HCT116 (cell line): Measurements from ENCODE around the gene HCRTR2. TPM values are rescaled to one million over a fixed set of nuclear protein-coding genes. Genes with fewer than 3 reads are reported as not detected.

ENCODE experiments used
- ATAC-seq: fragments of 200-7000 bp; cut with Tn5 transposase; 2 replicates; pipeline ENCODE4 v1.9.1; 2020; ENCODE audit warnings: mild to moderate bottlenecking, moderate library complexity
- BruUV-seq: library from RNA; stranded (reverse); fragments of 400-500 nt; replicated peaks from 2 replicates; lab custom pipeline; 2021; lab: Mats Ljungman, UMichigan
- CTCF ChIA-PET: fragments of 300-600 bp; sonication (Branson Sonifier 250); formaldehyde crosslinking; loops from one replicate; lab custom pipeline; 2021; ENCODE audit warnings: antibody characterized with exemption; lab: Charles Lee
- POLR2A ChIA-PET: fragments of 300-600, 350-600 bp; sonication (Branson Sonifier 250); formaldehyde crosslinking; loops from one replicate; lab custom pipeline; 2021; ENCODE audit warnings: antibody characterized with exemption; lab: Charles Lee
- RAD21 ChIA-PET, 2 experiments: fragments of 300-600 bp; sonication (Branson Sonifier 250); formaldehyde crosslinking; loops; one replicate each; lab custom pipeline; 2023; ENCODE audit warnings: low total read pairs in 2 of 2; ENCODE audit not compliant: uncharacterized antibody in 2 of 2, unreplicated experiment in 2 of 2, low non-redundant PET in 1 of 2; lab: Charles Lee
- DNase-seq: peaks from one replicate; pipeline ENCODE4 v3.0.0-alpha.2; 2010; ENCODE audit warnings: low read depth, low spot score
- H2AFZ ChIP-seq: fragments of 200-600 bp; shearing (Covaris generic), sonication (generic); 2 replicates; pipeline ENCODE4 v1.6.1; 2017; ENCODE audit warnings: low read depth, mixed run types, mixed read lengths, antibody characterized with exemption, low read length; ENCODE audit not compliant: poor library complexity, severe bottlenecking
- H3K27ac ChIP-seq: 2 replicates; pipeline ENCODE4 v1.5.1; 2012; ENCODE audit warnings: low read depth, low read length
- H3K27me3 ChIP-seq: fragments of 200-600 bp; sonication (generic); 2 replicates; pipeline ENCODE4 v1.6.1; 2016; ENCODE audit warnings: mixed run types, low read length, mixed read lengths; ENCODE audit not compliant: insufficient read depth
- H3K36me3 ChIP-seq, 2 experiments: fragments of 200-500 bp in 1 of 2; fragments of 200-600 bp in 1 of 2; sonication (Bioruptor generic) in 1 of 2; sonication (generic) in 1 of 2; 2 replicates each; pipeline versions ENCODE4 v1.5.1 to v1.6.1; 2014 to 2016; ENCODE audit warnings: low read length in 2 of 2, inconsistent platforms in 1 of 2, mixed read lengths in 1 of 2, mixed run types in 1 of 2; ENCODE audit not compliant: insufficient read depth in 2 of 2, control insufficient read depth in 1 of 2
- H3K4me1 ChIP-seq, 2 experiments: fragments of 200-600 bp in 1 of 2; sonication (generic) in 1 of 2; 2 replicates each; pipeline versions ENCODE4 v1.5.1 to v1.6.1; 2012 to 2017; ENCODE audit warnings: low read length in 2 of 2, inconsistent platforms in 1 of 2, mild to moderate bottlenecking in 1 of 2, mixed read lengths in 1 of 2, mixed run types in 1 of 2, moderate library complexity in 1 of 2; ENCODE audit not compliant: insufficient read depth in 2 of 2, control insufficient read depth in 1 of 2
- H3K4me2 ChIP-seq: fragments of 200-600 bp; sonication (generic); 2 replicates; pipeline ENCODE4 v1.6.1; 2017; ENCODE audit warnings: mixed run types, low read length, mixed read lengths
- H3K4me3 ChIP-seq, 2 experiments: fragments of 200-600 bp in 1 of 2; sonication (generic) in 1 of 2; replicated peaks in 1 of 2; 2 replicates each; pipeline ENCODE4 v1.5.1; 2011 to 2016; ENCODE audit warnings: low read length in 2 of 2, control low read depth in 1 of 2, low read depth in 1 of 2, mild to moderate bottlenecking in 1 of 2, mixed read lengths in 1 of 2, mixed run types in 1 of 2
- H3K79me2 ChIP-seq: fragments of 200-600 bp; sonication (generic); 2 replicates; pipeline ENCODE4 v1.6.1; 2017; ENCODE audit warnings: mild to moderate bottlenecking, mixed run types, low read length, moderate library complexity, mixed read lengths; ENCODE audit not compliant: insufficient read depth
- H3K9ac ChIP-seq: fragments of 200-600 bp; sonication (generic); 2 replicates; pipeline ENCODE4 v1.6.1; 2016; ENCODE audit warnings: low read length, mixed read lengths
- H3K9me2 ChIP-seq: fragments of 200-600 bp; sonication (generic), shearing (Covaris generic); 2 replicates; pipeline ENCODE4 v1.6.1; 2017; ENCODE audit warnings: mixed run types, mild to moderate bottlenecking, moderate library complexity; ENCODE audit not compliant: insufficient read depth
- H3K9me3 ChIP-seq, 2 experiments: fragments of 200-500 bp in 1 of 2; fragments of 200-600 bp in 1 of 2; sonication (Bioruptor generic) in 1 of 2; sonication (generic) in 1 of 2; 2 replicates each; pipeline ENCODE4 v1.6.1; 2014 to 2017; ENCODE audit warnings: low read length in 2 of 2, mixed read lengths in 2 of 2, inconsistent platforms in 1 of 2, low read depth in 1 of 2, mild to moderate bottlenecking in 1 of 2, mixed run types in 1 of 2, moderate library complexity in 1 of 2; ENCODE audit not compliant: control insufficient read depth in 1 of 2, insufficient read depth in 1 of 2
- H4K20me1 ChIP-seq: fragments of 200-600 bp; sonication (generic), shearing (Covaris generic); 2 replicates; pipeline ENCODE4 v1.6.1; 2017; ENCODE audit warnings: mixed run types, mild to moderate bottlenecking, moderate library complexity; ENCODE audit not compliant: insufficient read depth
- ATF3 ChIP-seq: IDR thresholded peaks from 2 replicates; pipeline ENCODE4 v1.6.1; 2012
- CBX3 ChIP-seq: IDR thresholded peaks from 2 replicates; pipeline ENCODE4 v1.6.1; 2012; ENCODE audit warnings: low read depth
- CEBPB ChIP-seq: IDR thresholded peaks from 2 replicates; pipeline ENCODE4 v1.6.1; 2012; ENCODE audit warnings: low read depth
- CTCF ChIP-seq, 3 experiments: fragments of 200-600 bp in 1 of 3; sonication (generic) in 1 of 3; IDR thresholded peaks in 2 of 3; conservative IDR thresholded peaks in 1 of 3; 2 replicates each; pipeline ENCODE4 v1.5.1; 2012 to 2017; ENCODE audit warnings: low read depth in 2 of 3, low read length in 2 of 3, antibody characterized with exemption in 1 of 3, borderline replicate concordance in 1 of 3, control low read depth in 1 of 3, mild to moderate bottlenecking in 1 of 3, mixed read lengths in 1 of 3, mixed run types in 1 of 3, moderate library complexity in 1 of 3; ENCODE audit not compliant: insufficient read depth in 1 of 3
- EGR1 ChIP-seq: IDR thresholded peaks from 2 replicates; pipeline ENCODE4 v1.6.1; 2012; ENCODE audit warnings: low read depth
- EZH2 ChIP-seq: fragments of 200-600 bp; sonication (generic); IDR thresholded peaks from 2 replicates; pipeline ENCODE4 v1.6.1; 2017; ENCODE audit warnings: antibody characterized with exemption, mixed run types
- EZH2phosphoT487 ChIP-seq: fragments of 200-600 bp; IDR thresholded peaks from 2 replicates; pipeline ENCODE4 v1.6.1; 2018; ENCODE audit warnings: antibody characterized with exemption, borderline replicate concordance
- FOSL1 ChIP-seq: IDR thresholded peaks from 2 replicates; pipeline ENCODE4 v1.6.1; 2012; ENCODE audit warnings: low read depth
- JUND ChIP-seq: IDR thresholded peaks from 2 replicates; pipeline ENCODE4 v1.6.1; 2012
- POLR2A ChIP-seq: IDR thresholded peaks from 2 replicates; pipeline ENCODE4 v1.7.0; 2011; ENCODE audit warnings: borderline replicate concordance; ENCODE audit not compliant: insufficient read depth, insufficient read length; ENCODE audit errors: extremely low read depth
- SIN3A ChIP-seq: IDR thresholded peaks from 2 replicates; pipeline ENCODE4 v1.6.1; 2012; ENCODE audit warnings: low read depth
- SP1 ChIP-seq: IDR thresholded peaks from 2 replicates; pipeline ENCODE4 v1.6.1; 2012; ENCODE audit warnings: low read depth
- SRF ChIP-seq: IDR thresholded peaks from 2 replicates; pipeline ENCODE4 v1.6.1; 2012; ENCODE audit warnings: low read depth
- TCF7L2 ChIP-seq: IDR thresholded peaks from 2 replicates; pipeline ENCODE4 v1.7.0; 2011; ENCODE audit warnings: borderline replicate concordance, inconsistent platforms; ENCODE audit not compliant: insufficient read depth, insufficient read length; ENCODE audit errors: extremely low read depth
- YY1 ChIP-seq: IDR thresholded peaks from 2 replicates; pipeline ENCODE4 v1.6.1; 2011; ENCODE audit warnings: low read length, low read depth, moderate library complexity, mild to moderate bottlenecking; ENCODE audit not compliant: insufficient replicate concordance; ENCODE audit errors: extremely low read depth
- ZNF274 ChIP-seq: fragments of 200-500 bp; sonication (Bioruptor generic); IDR thresholded peaks from 2 replicates; pipeline ENCODE4 v1.6.1; 2014; ENCODE audit warnings: mild to moderate bottlenecking, low read depth, low read length, inconsistent platforms
- intact Hi-C: fragments of 100-400 bp; cut with micrococcal nuclease; formaldehyde crosslinking; loops from 2 replicates; pipeline ENCODE4 v1.10.0; 2022
- total RNA-seq: library from RNA; stranded (reverse); gene quantifications from one replicate; pipeline ENCODE4 v1.2.1, GENCODE V29; 2021; ENCODE audit not compliant: unreplicated experiment

HCRTR2 gene
- total RNA-seq, 1 experiment from 2014 or later, result not detected

- no peaks in the 10 kb centered on the region; the same call in 1 of the 2 replicates for H3K9me2 ChIP-seq
- no peaks in the 10 kb centered on the region for H3K36me3 ChIP-seq
- H3K9me3 ChIP-seq, result no peaks in the 10 kb centered on the region
- H3K79me2 ChIP-seq, result no peaks in the 10 kb centered on the region
- H3K4me2 ChIP-seq, result no peak overlapping the region
- TF ChIP-seq SRF (no peak), TCF7L2 (no peak), CTCF (IDR thresholded peaks at IDR 0.05 in 2 of 3, conservative IDR thresholded peaks at IDR 0.05 in 1 of 3; ENCODE audit: borderline replicate concordance in 1 of 3, insufficient read depth in 1 of 3, low read depth in 2 of 3, low read length in 2 of 3) (no peak), YY1 (no peak), SIN3A (no peak), POLR2A (no peak), EZH2phosphoT487 (no peak), EZH2 (no peak), ATF3 (no peak), JUND (no peak), ZNF274 (no peak), CEBPB (no peak), SP1 (no peak), CBX3 (no peak), EGR1 (no peak), FOSL1 (no peak)
- DNase-seq (no peak), ATAC-seq (no peak)
- CTCF ChIA-PET, result no interaction called here
- BruUV-seq, result no TSS peak
- no peak overlapping the region for H3K4me3 ChIP-seq
- no peaks in the 10 kb centered on the region for H3K4me1 ChIP-seq
- no peaks in the 10 kb centered on the region for H4K20me1 ChIP-seq
- H2AFZ ChIP-seq, result no peak overlapping the region
- H3K27ac ChIP-seq, result no peak overlapping the region
- intact Hi-C loops, result no loop called here
- no peaks in the 10 kb centered on the region for H3K27me3 ChIP-seq
- POLR2A ChIA-PET, result no interaction called here
- H3K9ac ChIP-seq, result no peak overlapping the region
- RAD21 ChIA-PET, result no interaction called here
Observed at GRCh38 chr6:55208478-55209458, 34.5 kb downstream of the HCRTR2 start.
